SK-N-SH (cell line): Measurements from ENCODE around the gene WBP2. TPM values are rescaled to one million over a fixed set of nuclear protein-coding genes. Genes with fewer than 3 reads are reported as not detected.

Source experiments
- CTCF ChIA-PET: fragments of 300-600, 350-600 bp; formaldehyde crosslinking; extraction: SDS; loops from one replicate; lab custom pipeline; 2021; lab: Yijun Ruan, JAX
- POLR2A ChIA-PET: fragments of 350-600 bp; sonication (Branson Sonifier 250); formaldehyde crosslinking; extraction: SDS; loops from one replicate; lab custom pipeline; 2020; ENCODE audit warnings: antibody characterized with exemption, inconsistent platforms; lab: Yijun Ruan, JAX
- DNase-seq: peaks from one replicate; pipeline ENCODE4 v3.0.0; 2012
- H2AFZ ChIP-seq: fragments of 200-600 bp; sonication (generic); 2 replicates; pipeline ENCODE4 v1.8.1; 2016; ENCODE audit warnings: antibody characterized with exemption, mild to moderate bottlenecking, low read depth
- H3F3A ChIP-seq: fragments of 200-600 bp; sonication (generic); replicated peaks from 2 replicates; pipeline ENCODE3; 2016; ENCODE audit warnings: antibody characterized with exemption, mild to moderate bottlenecking; ENCODE audit not compliant: insufficient read depth
- H3K27ac ChIP-seq, 2 experiments: fragments of 200-500 bp in 1 of 2; fragments of 200-600 bp in 1 of 2; sonication (Bioruptor generic) in 1 of 2; sonication (generic), shearing (Covaris generic) in 1 of 2; 2 replicates each; pipeline versions ENCODE4 v1.5.1 to v1.6.1; 2014 to 2016; ENCODE audit warnings: low read depth in 2 of 2, inconsistent platforms in 1 of 2, low read length in 1 of 2, mild to moderate bottlenecking in 1 of 2, mixed read lengths in 1 of 2
- H3K27me3 ChIP-seq: fragments of 200-600 bp; sonication (generic), shearing (Covaris generic); 2 replicates; pipeline ENCODE4 v1.6.1; 2016; ENCODE audit warnings: mixed run types; ENCODE audit not compliant: insufficient read depth
- H3K36me3 ChIP-seq, 2 experiments: fragments of 200-500 bp in 1 of 2; fragments of 200-600 bp in 1 of 2; sonication (Bioruptor generic) in 1 of 2; sonication (generic) in 1 of 2; replicated peaks in 1 of 2; 2 replicates each; pipeline versions ENCODE3 to v1.5.1; 2014 to 2016; ENCODE audit warnings: low read length in 1 of 2, mild to moderate bottlenecking in 1 of 2; ENCODE audit not compliant: insufficient read depth in 2 of 2, control insufficient read depth in 1 of 2
- H3K4me1 ChIP-seq, 2 experiments: fragments of 200-500 bp in 1 of 2; fragments of 200-600 bp in 1 of 2; sonication (Bioruptor generic) in 1 of 2; sonication (generic), shearing (Covaris generic) in 1 of 2; 2 replicates each; pipeline versions ENCODE4 v1.5.1 to v1.6.1; 2014 to 2016; ENCODE audit warnings: low read depth in 1 of 2, low read length in 1 of 2, mixed run types in 1 of 2; ENCODE audit not compliant: insufficient read depth in 2 of 2, control insufficient read depth in 1 of 2
- H3K4me2 ChIP-seq: fragments of 200-600 bp; sonication (generic), shearing (Covaris generic); 2 replicates; pipeline ENCODE4 v1.6.1; 2017; ENCODE audit warnings: mixed run types
- H3K4me3 ChIP-seq, 2 experiments: fragments of 200-500 bp in 1 of 2; fragments of 200-600 bp in 1 of 2; sonication (Bioruptor generic) in 1 of 2; sonication (generic), shearing (Covaris generic) in 1 of 2; 2 replicates each; pipeline versions ENCODE4 v1.5.1 to v1.8.1; 2014 to 2016; ENCODE audit warnings: low read depth in 2 of 2, inconsistent platforms in 1 of 2, low read length in 1 of 2, mild to moderate bottlenecking in 1 of 2, mixed read lengths in 1 of 2, moderate library complexity in 1 of 2
- H3K79me2 ChIP-seq: fragments of 200-600 bp; sonication (generic); 2 replicates; pipeline ENCODE4 v1.8.1; 2017; ENCODE audit warnings: mild to moderate bottlenecking; ENCODE audit not compliant: insufficient read depth
- H3K9ac ChIP-seq: fragments of 200-600 bp; sonication (generic); 2 replicates; pipeline ENCODE4 v1.6.1; 2017; ENCODE audit warnings: mixed run types
- H3K9me2 ChIP-seq: fragments of 200-600 bp; sonication (generic); 2 replicates; pipeline ENCODE4 v1.6.1; 2017; ENCODE audit warnings: mixed run types
- H3K9me3 ChIP-seq: fragments of 200-600 bp; sonication (generic); 2 replicates; pipeline ENCODE4 v1.6.1; 2017; ENCODE audit warnings: mixed run types, mild to moderate bottlenecking, moderate library complexity
- H4K20me1 ChIP-seq: fragments of 200-600 bp; sonication (generic); 2 replicates; pipeline ENCODE4 v1.6.1; 2017; ENCODE audit warnings: mild to moderate bottlenecking, mixed run types; ENCODE audit not compliant: insufficient read depth
- CTCF ChIP-seq: fragments of 200-600 bp; sonication (generic); IDR thresholded peaks from 2 replicates; pipeline ENCODE4 v1.6.1; 2017; ENCODE audit warnings: antibody characterized with exemption, mild to moderate bottlenecking, moderate library complexity
- ELF1 ChIP-seq: IDR thresholded peaks from 2 replicates; pipeline ENCODE4 v1.4.0; 2012
- EZH2phosphoT487 ChIP-seq: fragments of 200-600 bp; sonication (generic); IDR thresholded peaks from 2 replicates; pipeline ENCODE4 v1.6.1; 2017; ENCODE audit warnings: low read depth, mixed run types, mild to moderate bottlenecking, antibody characterized with exemption, moderate library complexity, borderline replicate concordance
- FOSL2 ChIP-seq: IDR thresholded peaks from 2 replicates; pipeline ENCODE4 v1.4.0; 2012; ENCODE audit warnings: low read depth, mild to moderate bottlenecking, moderate library complexity, borderline replicate concordance
- GABPA ChIP-seq: IDR thresholded peaks from 2 replicates; pipeline ENCODE4 v1.4.0; 2012; ENCODE audit warnings: low read depth, mild to moderate bottlenecking
- MAX ChIP-seq: IDR thresholded peaks from 2 replicates; pipeline ENCODE4 v1.4.0; 2012; ENCODE audit warnings: low read depth
- MXI1 ChIP-seq: IDR thresholded peaks from 2 replicates; pipeline ENCODE4 v1.6.1; 2012; ENCODE audit warnings: mild to moderate bottlenecking, low read depth, low read length, improper control_type of control experiment
- NFIC ChIP-seq: IDR thresholded peaks from 2 replicates; pipeline ENCODE4 v1.4.0; 2012; ENCODE audit warnings: borderline replicate concordance
- NRF1 ChIP-seq: IDR thresholded peaks from 2 replicates; pipeline ENCODE4 v1.6.1; 2012; ENCODE audit warnings: low read depth, mild to moderate bottlenecking, low read length
- POLR2AphosphoS5 ChIP-seq: IDR thresholded peaks from 2 replicates; pipeline ENCODE4 v1.6.1; 2012; ENCODE audit warnings: low read depth, low read length
- RAD21 ChIP-seq: IDR thresholded peaks from 2 replicates; pipeline ENCODE4 v1.6.1; 2012; ENCODE audit warnings: mild to moderate bottlenecking, low read length
- REST ChIP-seq: IDR thresholded peaks from 2 replicates; pipeline ENCODE4 v1.6.1; 2012; ENCODE audit warnings: mild to moderate bottlenecking, low read depth, low read length, moderate library complexity
- SIN3A ChIP-seq: IDR thresholded peaks from 2 replicates; pipeline ENCODE4 v1.6.1; 2012; ENCODE audit warnings: low read depth, mild to moderate bottlenecking, low read length, moderate library complexity, borderline replicate concordance
- SMC3 ChIP-seq: IDR thresholded peaks from 2 replicates; pipeline ENCODE4 v1.6.1; 2012; ENCODE audit warnings: low read depth, low read length, improper control_type of control experiment
- TAF1 ChIP-seq: IDR thresholded peaks from 2 replicates; pipeline ENCODE4 v1.6.1; 2012; ENCODE audit warnings: low read depth, mild to moderate bottlenecking, low read length, moderate library complexity, borderline replicate concordance
- USF1 ChIP-seq: IDR thresholded peaks from 2 replicates; pipeline ENCODE4 v1.4.0; 2012; ENCODE audit warnings: low read depth, borderline replicate concordance
- USF2 ChIP-seq: fragments of 150-350 bp; IDR thresholded peaks from 2 replicates; pipeline ENCODE4 v1.6.1; 2017; ENCODE audit warnings: antibody characterized with exemption, low read length, low read depth, borderline replicate concordance
- YY1 ChIP-seq: IDR thresholded peaks from 2 replicates; pipeline ENCODE4 v1.4.0; 2012; ENCODE audit warnings: low read depth, mild to moderate bottlenecking
- WGBS: methylation state at CpG from one replicate; pipeline ENCODE4 v1.1.6; 2017; ENCODE audit warnings: low lambda C conversion rate; 5-methylcytosine and 5-hydroxymethylcytosine counted together
- polyA plus RNA-seq, 3 experiments: library from polyadenylated mRNA; depleted of rRNA; stranded (reverse); fragments of >200 nt; gene quantifications; 2 replicates each; pipeline ENCODE4 v1.2.3, GENCODE V29; 2012

WBP2 gene
- polyA plus RNA-seq, 1 of the 3 experiments (the other 2 are of a cell fraction) = 55.8 TPM

GRCh38 chr17:75897160-75898019 is 42.3 kb upstream of the WBP2 start (continued):
- TF ChIP-seq MAX = no peak

- H3K27ac ChIP-seq = peak within 1 kb of the TSS; percentile 69 to 91
- H3F3A ChIP-seq = peaks cover 14% of the 10 kb centered on the region
- H3K4me3 ChIP-seq = peak within 1 kb of the TSS; percentile 73 to 76
- ChIA-PET CTCF (interaction anchor here (0.6 to 16.0 kb wide), 27 partner anchors 9 to 636 kb away, joined by 3 to 214 read pairs (median 6); partner anchors contain the start of genes GALK1, MRPL38, SMIM5 and TRIM47), POLR2A (interaction anchor here (0.6 to 2.4 kb wide), 12 partner anchors 8 to 143 kb away, joined by 3 to 12 read pairs (median 4); partner anchors contain the start of genes ACOX1, MRPL38 and WBP2)
- H3K79me2 ChIP-seq = peaks cover 32% of the 10 kb centered on the region
- peaks cover 15 to 44% of the 10 kb centered on the region in 2 experiments for H3K36me3 ChIP-seq
- WGBS = 3% methylated on average over 42 of the region's 102 CpGs
- H3K9me3 ChIP-seq = no peaks in the 10 kb centered on the region
- no peaks in the 10 kb centered on the region for H4K20me1 ChIP-seq
- peak within 1 kb of the TSS; percentile 87 for H3K9ac ChIP-seq
- peak within 1 kb of the TSS; percentile 80; the same call in 1 of the 2 replicates for H2AFZ ChIP-seq
- peak within 1 kb of the TSS; percentile 94 for H3K4me2 ChIP-seq
- peak; percentile 98 for DNase-seq
- peaks cover 9 to 13% of the 10 kb centered on the region in 2 experiments; a peak in 3 of 4 replicates for H3K4me1 ChIP-seq
- no peaks in the 10 kb centered on the region for H3K9me2 ChIP-seq
- H3K27me3 ChIP-seq = no peaks in the 10 kb centered on the region
- TF ChIP-seq ELF1 = 0 out of 2 replicates have a peak, but pooled peaks have one; percentile 8
- peak; percentile 86 for TF ChIP-seq YY1
- no peak for TF ChIP-seq USF2
- peak; percentile 29; the same call in 1 of the 2 replicates for TF ChIP-seq SIN3A
- peak; percentile 49; the same call in 1 of the 2 replicates for TF ChIP-seq FOSL2
- no peak for TF ChIP-seq USF1
- TF ChIP-seq NRF1 = peak; percentile 13; the same call in 1 of the 2 replicates
- no peak for TF ChIP-seq GABPA
- TF ChIP-seq REST = no peak
- TF ChIP-seq MXI1 = peak; percentile 70
- TF ChIP-seq MAX = peak; percentile 73
- no peak for TF ChIP-seq EZH2phosphoT487
- no peak; the same call in 1 of the 2 replicates for TF ChIP-seq SMC3
- peak; percentile 43 for TF ChIP-seq CTCF
- peak; percentile 32 for TF ChIP-seq RAD21
- TF ChIP-seq TAF1 = peak; percentile 91
- no peak for TF ChIP-seq NFIC
- peak; percentile 87 for TF ChIP-seq POLR2AphosphoS5
Observed at GRCh38 chr17:75896415-75897159, 41.5 kb upstream of the WBP2 start, which contains the start of gene TRIM65. TSS of gene TRIM65 (minus strand) at chr17:75896951. CDS start at chr17:75896937, 14 bp downstream.
